WERI-Rb-1 (cell line): Measurements from ENCODE around the gene SENP5.

Source experiments
- DNase-seq: peaks from one replicate; pipeline ENCODE4 v3.0.0-alpha.2; 2020
- H3K27ac ChIP-seq: fragments of 250-450 bp; sonication (Bioruptor Pico); 2 replicates; pipeline ENCODE4 v1.5.1; 2020; ENCODE audit warnings: mild to moderate bottlenecking, moderate library complexity
- H3K27me3 ChIP-seq: fragments of 250-450 bp; sonication (Bioruptor Pico); 2 replicates; pipeline ENCODE4 v1.5.1; 2021; ENCODE audit warnings: mild to moderate bottlenecking, low read depth, moderate library complexity; ENCODE audit not compliant: insufficient read depth, severe bottlenecking
- H3K36me3 ChIP-seq: fragments of 250-450 bp; sonication (Bioruptor Pico); 2 replicates; pipeline ENCODE4 v1.5.1; 2020; ENCODE audit warnings: mild to moderate bottlenecking, moderate library complexity
- H3K4me3 ChIP-seq: 2 replicates; pipeline ENCODE4 v1.5.1; 2011; ENCODE audit warnings: low read depth, mild to moderate bottlenecking, control low read depth, low read length
- H3K9me3 ChIP-seq: fragments of 250-450 bp; sonication (Bioruptor Pico); 2 replicates; pipeline ENCODE4 v1.5.1; 2021; ENCODE audit warnings: mild to moderate bottlenecking, moderate library complexity; ENCODE audit not compliant: severe bottlenecking
- TF ChIP-seq, protein P1 (sequence below): IDR thresholded peaks from 2 replicates; pipeline ENCODE4 v1.5.1; 2011; ENCODE audit warnings: low read depth, mild to moderate bottlenecking, control low read depth, inconsistent platforms, low read length

Gene SENP5

DNA sequence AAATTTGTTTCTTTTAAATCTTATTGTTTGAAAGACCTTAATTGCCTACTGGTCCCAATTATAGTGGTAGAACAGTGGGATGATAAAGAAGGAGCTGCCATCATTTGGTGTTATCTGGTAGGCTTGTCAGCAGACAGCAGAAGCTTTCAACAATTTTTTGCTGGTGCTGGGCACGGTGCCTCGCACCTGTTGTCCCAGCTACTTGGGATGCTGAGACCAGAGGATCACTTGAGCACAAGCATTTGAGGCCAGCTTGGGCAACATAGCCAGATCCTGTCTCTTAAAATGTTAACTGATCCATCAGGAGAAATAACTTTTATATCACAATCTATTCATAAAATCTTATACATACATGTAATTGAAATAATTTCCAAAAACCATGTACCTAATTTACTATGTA, 36.0 kb downstream of the SENP5 start:
- Histone ChIP-seq H3K36me3 (peaks cover 30% of the 10 kb centered on the region), H3K27me3 (no peaks in the 10 kb centered on the region), H3K4me3 (no peak overlapping the region), H3K27ac (no peak overlapping the region), H3K9me3 (no peaks in the 10 kb centered on the region)
- DNase-seq, result no peak
- TF ChIP-seq, protein P1, sequence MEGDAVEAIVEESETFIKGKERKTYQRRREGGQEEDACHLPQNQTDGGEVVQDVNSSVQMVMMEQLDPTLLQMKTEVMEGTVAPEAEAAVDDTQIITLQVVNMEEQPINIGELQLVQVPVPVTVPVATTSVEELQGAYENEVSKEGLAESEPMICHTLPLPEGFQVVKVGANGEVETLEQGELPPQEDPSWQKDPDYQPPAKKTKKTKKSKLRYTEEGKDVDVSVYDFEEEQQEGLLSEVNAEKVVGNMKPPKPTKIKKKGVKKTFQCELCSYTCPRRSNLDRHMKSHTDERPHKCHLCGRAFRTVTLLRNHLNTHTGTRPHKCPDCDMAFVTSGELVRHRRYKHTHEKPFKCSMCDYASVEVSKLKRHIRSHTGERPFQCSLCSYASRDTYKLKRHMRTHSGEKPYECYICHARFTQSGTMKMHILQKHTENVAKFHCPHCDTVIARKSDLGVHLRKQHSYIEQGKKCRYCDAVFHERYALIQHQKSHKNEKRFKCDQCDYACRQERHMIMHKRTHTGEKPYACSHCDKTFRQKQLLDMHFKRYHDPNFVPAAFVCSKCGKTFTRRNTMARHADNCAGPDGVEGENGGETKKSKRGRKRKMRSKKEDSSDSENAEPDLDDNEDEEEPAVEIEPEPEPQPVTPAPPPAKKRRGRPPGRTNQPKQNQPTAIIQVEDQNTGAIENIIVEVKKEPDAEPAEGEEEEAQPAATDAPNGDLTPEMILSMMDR, result no peak

DNA sequence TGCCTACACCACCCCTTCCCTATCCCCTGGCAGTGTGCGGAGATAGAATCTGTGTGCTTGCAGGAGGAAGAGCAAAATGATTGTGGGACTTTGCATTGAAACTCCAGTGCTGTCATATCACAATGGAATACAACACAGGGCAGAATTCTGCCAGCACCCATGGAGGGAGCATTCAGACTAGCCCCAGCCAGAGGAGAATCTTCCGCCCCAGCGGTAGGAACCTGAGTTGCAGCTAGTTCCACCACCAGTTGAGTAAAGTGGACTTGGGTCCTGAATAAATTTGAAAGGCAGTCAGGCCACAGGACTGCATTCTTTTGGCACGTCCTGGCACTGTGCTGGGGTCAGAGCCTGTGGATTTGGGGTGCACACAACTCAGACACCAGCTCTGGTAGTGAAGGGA, 47.1 kb downstream of the SENP5 start:
- Histone ChIP-seq H3K9me3 (no peaks in the 10 kb centered on the region), H3K4me3 (no peak overlapping the region), H3K27me3 (no peaks in the 10 kb centered on the region), H3K36me3 (no peaks in the 10 kb centered on the region), H3K27ac (no peak overlapping the region)
- no peak for DNase-seq
- TF ChIP-seq, protein P1, result no peak

DNA sequence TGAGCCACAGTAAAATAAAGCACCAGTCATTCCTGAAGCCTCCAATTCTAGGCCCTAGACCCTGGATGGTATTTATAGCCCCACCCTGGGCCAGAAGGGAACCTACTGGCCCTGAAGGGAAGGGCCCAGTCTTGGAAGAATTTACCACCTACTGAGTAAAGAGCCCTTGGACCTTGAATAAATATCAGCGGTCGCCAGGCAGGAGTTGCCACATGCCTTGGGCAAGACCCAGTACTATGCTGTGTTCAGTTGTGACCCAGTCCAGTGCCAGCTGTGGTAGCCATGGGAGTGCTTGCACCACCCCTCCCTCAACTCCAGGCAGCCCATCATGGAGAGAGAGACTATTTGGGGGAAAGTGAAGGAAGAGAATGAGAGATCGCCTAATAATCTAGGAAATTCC, 47.7 kb downstream of the SENP5 start:
- Histone ChIP-seq H3K4me3 (no peak overlapping the region), H3K27me3 (no peaks in the 10 kb centered on the region), H3K36me3 (no peaks in the 10 kb centered on the region), H3K27ac (no peak overlapping the region), H3K9me3 (no peaks in the 10 kb centered on the region)
- TF ChIP-seq, protein P1, result no peak
- no peak for DNase-seq

DNA sequence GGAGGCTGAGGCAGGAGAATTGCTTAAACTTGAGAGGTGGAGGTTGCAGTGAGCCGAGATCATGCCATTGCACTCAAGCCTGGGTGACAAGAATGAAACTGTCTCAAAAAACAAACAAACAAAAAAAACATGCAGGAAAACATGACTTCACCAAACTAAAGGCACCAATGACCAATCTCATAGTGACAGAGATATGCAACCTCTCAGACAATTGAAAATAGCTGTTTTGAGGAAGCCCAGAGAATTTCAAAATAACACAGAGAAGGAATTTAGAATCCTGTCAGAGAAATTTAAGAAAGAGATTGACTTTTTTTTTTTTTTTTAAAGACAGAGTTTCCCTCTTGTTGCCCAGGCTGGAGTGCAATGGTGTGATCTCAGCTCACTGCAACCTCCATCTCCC, 48.5 kb downstream of the SENP5 start:
- no peaks in the 10 kb centered on the region for H3K36me3 ChIP-seq
- DNase-seq, result no peak
- no peak overlapping the region for H3K4me3 ChIP-seq
- no peak overlapping the region for H3K27ac ChIP-seq
- H3K9me3 ChIP-seq, result no peaks in the 10 kb centered on the region
- no peaks in the 10 kb centered on the region for H3K27me3 ChIP-seq
- TF ChIP-seq, protein P1, result no peak

DNA sequence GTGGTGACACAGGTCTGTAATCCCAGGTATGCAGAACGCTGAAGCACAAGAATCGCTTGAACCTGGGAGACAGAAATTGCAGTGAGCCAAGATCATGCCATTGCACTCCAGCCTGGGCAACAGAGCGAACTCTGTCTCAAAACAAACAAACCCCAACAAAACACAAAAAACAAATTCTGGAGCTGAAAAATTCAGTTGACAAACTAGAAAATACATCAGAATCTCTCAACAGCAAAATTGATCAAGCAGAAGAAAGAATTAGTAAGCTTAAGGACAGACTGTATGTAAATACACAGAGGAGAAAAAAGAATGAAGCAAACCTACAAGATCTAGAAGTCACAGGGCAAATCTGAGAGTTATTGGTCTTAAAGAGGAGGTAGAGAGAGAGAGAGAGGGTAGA, 49.3 kb downstream of the SENP5 start:
- DNase-seq, result no peak
- Histone ChIP-seq H3K4me3 (no peak overlapping the region), H3K27me3 (no peaks in the 10 kb centered on the region), H3K27ac (no peak overlapping the region), H3K36me3 (no peaks in the 10 kb centered on the region), H3K9me3 (no peaks in the 10 kb centered on the region)
- TF ChIP-seq, protein P1, result no peak

DNA sequence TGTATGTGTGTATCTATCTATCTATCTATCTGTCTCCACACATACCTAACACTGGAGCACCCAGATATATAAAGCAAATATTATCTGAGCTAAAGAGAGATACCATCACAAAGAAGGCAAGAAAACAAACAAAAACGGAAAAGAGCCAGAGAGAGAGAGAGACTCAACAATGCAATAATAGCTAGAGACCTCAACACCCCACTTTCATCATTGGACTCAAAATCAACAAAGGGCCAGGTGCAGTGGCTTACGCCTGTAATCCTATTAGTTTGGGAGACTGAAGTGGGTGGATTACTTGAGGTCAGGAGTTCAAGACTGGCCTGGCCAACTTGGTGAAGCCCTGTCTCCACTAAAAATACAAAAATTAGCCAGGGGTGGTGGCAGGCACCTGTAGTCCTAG, 51.2 kb downstream of the SENP5 start:
- peak; percentile 38 for DNase-seq
- H3K27ac ChIP-seq, result peak overlapping the region; percentile 31; the same call in 1 of the 2 replicates
- no peak overlapping the region for H3K4me3 ChIP-seq
- no peaks in the 10 kb centered on the region for H3K27me3 ChIP-seq
- TF ChIP-seq, protein P1, result no peak
- no peaks in the 10 kb centered on the region for H3K36me3 ChIP-seq
- no peaks in the 10 kb centered on the region for H3K9me3 ChIP-seq
